KBM-7 (cell line): ENCODE data around the gene GRIN1.

ENCODE experiments used
- DNase-seq: peaks from one replicate; pipeline ENCODE4 v3.0.0-alpha.2; 2015
- in situ Hi-C: fragments of 300-500 bp; cut with MboI; formaldehyde crosslinking; loops from 2 replicates; pipeline ENCODE4 v1.14.3; 2020; ENCODE audit warnings: low sequenced_read_pairs, low pct_unique_long_range_greater_than_20kb, mixed read lengths

GRIN1 gene

GRCh38 chr9:137143459-137143858 lies 4.5 kb downstream of the GRIN1 start:
- no peak for DNase-seq
- in situ Hi-C loops, result no loop called here

- in situ Hi-C loops, result no loop called here
- DNase-seq, result no peak
Observed at GRCh38 chr9:137145731-137146526, 7.0 kb downstream of the GRIN1 start.

GRCh38 chr9:137146527-137146918 lies 7.6 kb downstream of the GRIN1 start:
- no peak for DNase-seq
- in situ Hi-C loops, result no loop called here

- in situ Hi-C loops, result no loop called here
- no peak for DNase-seq
Observed at GRCh38 chr9:137147091-137147792, 8.3 kb downstream of the GRIN1 start.

- in situ Hi-C loops, result no loop called here
- DNase-seq, result no peak
Observed at GRCh38 chr9:137147793-137148160, 8.8 kb downstream of the GRIN1 start.

GRCh38 chr9:137148242-137148641 lies 9.3 kb downstream of the GRIN1 start:
- DNase-seq, result no peak
- in situ Hi-C loops, result no loop called here

- in situ Hi-C loops, result no loop called here
- no peak for DNase-seq
Observed at GRCh38 chr9:137148661-137149060, 9.7 kb downstream of the GRIN1 start.

- in situ Hi-C loops, result no loop called here
- no peak for DNase-seq
Observed at GRCh38 chr9:137149363-137149762, 10.4 kb downstream of the GRIN1 start.

- in situ Hi-C loops, result no loop called here
- DNase-seq, result no peak
Observed at GRCh38 chr9:137149942-137150616, 11.1 kb downstream of the GRIN1 start.

GRCh38 chr9:137150617-137151457 lies 11.9 kb downstream of the GRIN1 start:
- in situ Hi-C loops, result no loop called here
- peak; percentile 97 for DNase-seq

- in situ Hi-C loops, result no loop called here
- DNase-seq, result no peak
Observed at GRCh38 chr9:137152844-137153405, 14.0 kb downstream of the GRIN1 start.

- in situ Hi-C loops, result no loop called here
- no peak for DNase-seq
Observed at GRCh38 chr9:137156567-137157375, 17.8 kb downstream of the GRIN1 start.

- in situ Hi-C loops, result no loop called here
- DNase-seq, result no peak
Observed at GRCh38 chr9:137157618-137158415, 18.9 kb downstream of the GRIN1 start.

GRCh38 chr9:137158625-137159024 lies 19.7 kb downstream of the GRIN1 start:
- in situ Hi-C loops, result no loop called here
- no peak for DNase-seq

GRCh38 chr9:137159105-137160053 lies 20.4 kb downstream of the GRIN1 start:
- in situ Hi-C loops, result no loop called here
- DNase-seq, result no peak

GRCh38 chr9:137160054-137160425 lies 21.1 kb downstream of the GRIN1 start:
- in situ Hi-C loops, result no loop called here
- DNase-seq, result no peak
